ENCODE data around the gene RIC8B.
"Not testable (repeated sequence)": the region's sequence is repeated elsewhere in the genome, so short reads cannot be mapped to it uniquely, and the experiment has no call there.

RIC8B gene

DNA sequence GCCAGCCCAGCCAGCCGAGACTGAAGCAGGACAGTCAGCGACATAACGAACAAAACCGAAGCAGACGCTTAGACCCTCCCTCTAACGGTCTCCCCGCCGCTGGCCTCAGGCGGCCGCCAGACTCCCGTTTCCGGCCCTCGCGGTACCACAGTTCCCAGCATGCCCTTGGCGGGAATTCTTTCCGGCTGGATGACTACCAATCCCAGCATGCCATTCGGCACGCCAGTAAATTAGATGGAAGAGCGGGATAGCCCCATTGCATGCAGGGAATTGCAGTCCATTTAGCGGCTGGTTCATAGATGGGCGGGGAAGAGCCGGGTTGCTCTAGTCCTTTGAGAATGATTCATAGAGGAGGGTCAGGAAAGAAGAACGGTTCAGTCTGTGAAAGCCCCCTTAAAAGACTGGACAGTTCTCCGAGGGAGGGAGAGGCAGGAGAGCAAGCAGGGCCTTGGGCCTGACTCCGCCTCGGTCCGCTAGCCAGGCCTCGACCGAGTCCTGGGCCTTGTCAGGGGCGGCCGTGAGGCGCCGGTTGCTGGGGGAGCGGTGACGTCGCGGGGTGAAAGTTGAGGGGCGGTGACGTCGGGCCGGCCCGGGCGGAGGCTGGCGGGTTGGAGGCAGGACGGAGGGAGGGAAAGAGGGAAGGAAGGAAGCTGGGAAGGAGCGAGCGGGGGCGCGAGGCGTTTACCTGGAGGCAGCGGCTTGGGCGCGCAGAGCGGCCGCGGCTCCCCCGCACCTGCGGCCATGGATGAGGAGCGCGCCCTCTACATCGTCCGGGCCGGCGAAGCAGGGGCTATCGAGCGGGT lies at the start of gene RIC8B:
RIC8B (plus strand) TSS at position 678 of the 803 bp plus-strand sequence; CDS start at position 742, 64 bp downstream.
- DNase-seq, result peak; percentile 96

GRCh38 chr12:106724934-106725333 lies 49.5 kb upstream of the RIC8B start:
- DNase-seq, result no peak

DNA sequence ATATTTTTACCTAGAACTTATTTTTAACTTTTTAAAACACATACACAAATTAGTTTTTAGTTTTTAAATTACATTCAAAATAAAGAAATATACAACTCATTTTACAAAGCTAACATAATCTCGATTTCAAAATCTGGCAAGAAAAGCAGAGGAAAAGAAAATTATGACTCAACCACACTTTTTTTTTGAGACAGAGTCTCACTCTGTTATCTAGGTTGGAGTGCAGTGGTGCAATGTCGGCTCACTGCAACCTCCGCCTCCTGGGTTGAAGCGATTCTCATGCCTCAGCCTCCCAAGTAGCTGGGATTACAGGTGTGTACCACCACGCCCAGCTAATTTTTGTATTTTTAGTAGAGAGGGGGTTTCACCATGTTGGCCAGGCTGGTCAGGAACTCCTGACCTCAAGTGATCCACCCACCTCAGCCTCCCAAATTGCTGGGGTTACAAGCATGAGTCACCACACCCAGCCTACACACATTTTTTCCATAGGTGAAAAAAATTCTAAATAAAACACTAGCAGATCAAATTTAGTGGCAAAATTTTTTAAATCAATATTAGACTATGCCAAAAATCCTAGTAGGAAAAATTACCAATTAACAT lies 47.8 kb upstream of the RIC8B start:
- DNase-seq, result not testable (repeated sequence)

GRCh38 chr12:106729611-106730010 lies 44.9 kb upstream of the RIC8B start:
- no peak for DNase-seq

DNA sequence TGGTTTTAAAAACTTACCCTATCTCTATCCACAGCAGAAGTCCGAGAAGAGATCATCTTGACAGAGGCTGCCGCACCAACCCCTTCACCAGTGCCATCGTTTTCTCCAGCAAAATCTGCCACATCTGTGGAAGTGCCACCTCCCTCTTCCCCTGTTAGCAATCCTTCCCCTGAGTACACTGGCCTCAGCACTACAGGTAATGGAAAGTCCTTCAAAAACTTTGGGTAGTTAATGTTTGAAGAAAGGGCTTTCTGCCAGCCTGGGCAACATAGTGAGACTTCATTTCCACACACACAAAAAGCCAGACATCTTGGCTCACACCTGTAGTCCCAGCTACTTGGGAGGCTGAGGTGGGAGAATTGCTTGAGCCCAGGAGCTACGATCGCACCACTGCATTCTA lies 41.6 kb upstream of the RIC8B start:
- no peak for DNase-seq

GRCh38 chr12:106733660-106734059 lies 40.8 kb upstream of the RIC8B start:
- no peak for DNase-seq

GRCh38 chr12:106736051-106736957 lies 38.2 kb upstream of the RIC8B start:
- no peak for DNase-seq

- DNase-seq, result no peak
These were observed 35.2 kb upstream of the RIC8B start for GRCh38 chr12:106739318-106739717.

DNA sequence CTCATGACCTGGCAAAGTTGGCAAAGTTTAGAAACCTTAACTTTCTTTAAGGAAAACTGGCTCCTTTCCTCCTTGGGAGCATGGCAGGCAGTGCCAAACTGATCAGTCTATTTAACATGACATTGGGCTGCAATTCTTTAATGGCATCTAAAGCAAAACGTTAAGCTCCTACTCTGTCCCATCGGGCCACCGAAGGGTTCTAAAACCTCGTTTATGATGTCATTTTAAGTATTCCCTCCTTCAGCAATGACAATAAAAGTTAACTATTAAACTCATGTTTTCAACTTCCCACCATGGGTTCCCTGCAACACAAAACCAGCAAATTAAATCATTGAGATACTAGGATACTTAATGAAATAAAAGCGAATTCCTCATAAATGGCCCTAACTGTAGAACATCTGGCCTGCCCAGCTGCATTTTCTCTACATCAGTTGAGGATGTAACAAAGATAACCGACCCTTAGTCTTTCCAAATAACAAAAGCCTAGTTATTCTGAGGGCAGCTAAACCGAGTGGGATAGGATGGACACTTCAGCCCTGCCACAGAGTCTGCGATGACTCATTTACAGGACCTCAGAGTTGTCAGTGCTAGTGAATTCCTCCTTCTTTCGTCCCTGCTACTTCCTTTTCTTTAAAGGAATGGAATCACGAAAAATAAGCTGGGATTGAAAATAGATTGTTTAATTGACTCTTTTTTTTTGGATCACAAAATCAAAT lies 34.5 kb upstream of the RIC8B start:
- no peak for DNase-seq

DNA sequence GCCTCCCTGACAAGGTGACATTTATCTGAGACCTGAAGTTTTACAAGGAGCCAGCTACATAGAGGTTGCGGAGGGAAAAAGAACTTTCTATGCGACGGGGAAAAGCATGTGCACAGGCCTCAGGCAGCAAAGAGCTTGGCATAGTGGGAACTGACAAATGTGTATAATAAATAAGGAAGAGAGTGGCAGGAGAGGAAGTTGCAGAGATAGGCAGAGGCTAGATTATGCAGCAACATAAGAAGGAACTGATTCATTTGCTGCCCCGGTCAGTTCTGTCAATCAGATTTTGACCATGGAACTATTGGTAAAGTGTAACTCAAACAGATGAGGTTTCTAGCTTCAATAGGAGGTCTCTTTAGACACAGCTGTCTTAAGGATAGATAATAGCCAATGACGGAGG lies 33.7 kb upstream of the RIC8B start:
- no peak for DNase-seq

GRCh38 chr12:106741247-106741646 lies 33.2 kb upstream of the RIC8B start:
- DNase-seq, result no peak

DNA sequence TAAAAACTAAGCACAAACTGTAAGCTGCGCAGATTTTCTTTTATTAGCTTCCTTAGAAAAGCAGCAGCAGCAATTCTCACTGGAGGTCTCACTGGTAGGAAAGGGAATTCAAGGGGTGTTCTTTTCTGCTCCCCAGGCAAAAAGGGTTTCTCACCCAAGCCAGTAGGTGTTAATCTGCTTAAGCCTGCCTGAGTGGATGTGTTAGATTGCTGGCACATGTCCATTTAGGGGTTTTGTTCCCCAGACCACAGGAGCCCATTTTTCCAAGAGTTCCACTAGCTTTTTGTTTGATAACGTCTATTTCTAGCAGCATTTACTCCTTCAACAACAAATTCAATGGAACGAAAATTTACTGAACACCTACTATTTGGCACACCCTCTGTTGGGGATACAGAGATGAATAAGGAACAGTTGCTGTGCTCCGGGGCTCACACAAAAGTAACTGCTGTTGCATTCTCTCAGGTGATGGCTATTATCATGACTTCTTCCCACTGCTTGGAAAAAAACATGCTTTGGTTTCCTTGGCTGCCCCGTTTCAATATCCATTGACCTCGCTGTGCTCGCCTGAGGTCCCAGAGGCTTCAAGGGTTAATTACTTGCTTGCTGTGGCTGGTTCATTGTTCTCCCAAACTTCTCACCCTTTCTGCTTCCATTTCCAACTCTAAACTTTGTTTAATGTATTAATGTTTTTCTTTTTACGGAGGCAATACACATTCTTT lies 31.1 kb upstream of the RIC8B start:
- DNase-seq, result no peak

DNA sequence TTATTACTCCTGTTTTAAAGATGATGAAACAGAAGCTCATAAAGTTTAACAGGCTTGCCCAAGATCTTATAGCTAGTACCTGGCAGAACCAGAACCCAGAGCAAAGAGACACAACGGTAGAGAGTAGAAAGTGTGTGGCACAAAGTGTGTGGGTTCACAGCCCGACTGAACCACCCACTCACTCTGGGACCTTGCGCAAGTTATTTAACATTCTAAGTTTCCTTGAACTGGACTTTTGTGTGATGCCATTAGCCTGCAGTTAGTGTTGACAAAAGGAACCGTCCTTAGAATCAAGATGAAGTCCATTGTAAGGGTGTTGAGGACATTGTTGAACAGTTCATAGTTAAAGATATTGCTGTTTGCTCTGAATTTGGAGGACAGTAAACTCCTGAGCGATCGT lies 29.9 kb upstream of the RIC8B start:
- no peak for DNase-seq

DNA sequence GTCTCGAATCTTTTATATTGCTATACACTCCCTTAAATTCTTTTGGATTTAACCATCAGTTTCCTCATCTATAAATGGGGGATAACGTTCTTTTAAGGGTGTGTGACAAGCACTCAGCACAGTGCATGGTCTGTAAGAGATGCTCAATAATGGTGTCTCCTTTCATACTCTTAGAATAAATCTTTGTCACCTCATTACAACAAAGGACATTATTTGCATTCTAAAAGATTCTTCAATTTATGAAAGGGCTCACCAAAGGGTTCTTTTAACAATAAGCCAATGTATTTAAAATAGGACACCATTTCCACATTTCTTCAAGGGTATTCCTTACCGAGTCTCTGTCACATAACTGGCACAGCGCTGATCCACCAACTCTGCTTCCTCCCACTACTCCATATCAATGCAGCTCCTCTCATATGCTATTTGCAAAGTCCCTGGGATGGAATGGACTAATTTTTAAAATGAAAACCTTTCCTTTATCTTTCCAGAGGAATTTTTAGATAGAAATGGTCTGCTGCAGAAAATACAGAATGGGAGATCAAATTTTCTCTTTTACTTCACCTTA lies 29.2 kb upstream of the RIC8B start:
- no peak for DNase-seq

DNA sequence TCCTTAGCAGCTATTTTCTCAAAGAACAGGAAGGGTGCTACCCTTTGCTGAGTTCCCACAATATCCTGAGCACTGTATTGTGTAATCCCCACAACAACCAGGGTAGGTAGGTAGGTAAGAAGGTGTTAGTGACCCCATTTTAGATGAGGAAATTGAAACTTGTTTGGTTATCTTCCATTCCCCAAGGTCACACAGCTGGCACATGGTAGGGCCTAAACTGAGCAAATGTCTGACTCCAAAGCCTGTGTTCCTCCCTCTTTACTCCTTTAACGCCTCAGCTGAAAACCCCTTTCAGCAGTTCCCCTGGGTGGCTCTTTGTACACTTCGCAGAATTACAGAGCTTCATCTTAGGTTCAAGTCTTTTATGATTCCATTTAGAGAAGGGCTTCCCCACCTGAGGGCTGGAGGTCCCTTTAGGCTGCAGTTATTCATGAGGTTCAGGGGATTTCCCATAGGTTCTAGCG lies 26.5 kb upstream of the RIC8B start:
- no peak for DNase-seq

DNA sequence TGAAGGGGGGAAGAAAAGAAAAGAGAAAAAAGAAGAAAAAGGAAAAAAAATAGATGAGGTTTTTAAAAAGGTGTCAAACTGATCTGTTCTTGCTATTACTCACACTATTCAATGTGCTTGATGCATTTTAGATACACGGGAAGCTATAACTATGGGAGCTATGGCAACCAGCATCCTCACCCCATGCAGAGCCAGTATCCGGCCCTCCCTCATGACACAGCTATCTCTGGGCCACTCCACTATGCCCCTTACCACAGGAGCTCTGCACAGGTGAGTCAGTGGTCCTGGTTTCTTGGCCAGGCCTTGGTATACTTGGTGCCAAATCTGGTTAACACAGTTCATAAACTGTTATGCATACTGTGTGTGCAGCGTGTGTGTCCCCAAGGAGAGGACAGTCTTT lies 24.0 kb upstream of the RIC8B start:
- no peak for DNase-seq

GRCh38 chr12:106753526-106753925 lies 21.0 kb upstream of the RIC8B start:
- DNase-seq, result peak; percentile 42

DNA sequence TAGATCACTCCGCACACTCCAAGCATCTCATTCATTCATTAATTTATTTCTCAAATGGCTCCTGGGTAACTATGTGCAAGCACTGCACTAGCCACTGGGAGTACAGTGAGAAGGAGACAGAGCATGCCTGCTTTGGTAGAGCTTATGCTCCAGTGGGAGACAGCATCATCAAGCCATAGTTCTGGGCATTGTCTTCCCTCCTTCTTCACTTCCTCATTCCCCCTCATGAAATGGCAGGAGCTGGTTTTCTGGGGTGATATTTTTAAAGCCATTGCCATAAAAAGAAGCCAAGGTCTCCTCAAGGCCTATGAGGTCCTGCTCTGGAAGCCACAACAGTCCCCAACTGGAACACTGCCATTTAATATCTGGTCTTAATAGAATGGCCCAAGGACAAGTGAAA lies 20.2 kb upstream of the RIC8B start:
- DNase-seq, result no peak

DNA sequence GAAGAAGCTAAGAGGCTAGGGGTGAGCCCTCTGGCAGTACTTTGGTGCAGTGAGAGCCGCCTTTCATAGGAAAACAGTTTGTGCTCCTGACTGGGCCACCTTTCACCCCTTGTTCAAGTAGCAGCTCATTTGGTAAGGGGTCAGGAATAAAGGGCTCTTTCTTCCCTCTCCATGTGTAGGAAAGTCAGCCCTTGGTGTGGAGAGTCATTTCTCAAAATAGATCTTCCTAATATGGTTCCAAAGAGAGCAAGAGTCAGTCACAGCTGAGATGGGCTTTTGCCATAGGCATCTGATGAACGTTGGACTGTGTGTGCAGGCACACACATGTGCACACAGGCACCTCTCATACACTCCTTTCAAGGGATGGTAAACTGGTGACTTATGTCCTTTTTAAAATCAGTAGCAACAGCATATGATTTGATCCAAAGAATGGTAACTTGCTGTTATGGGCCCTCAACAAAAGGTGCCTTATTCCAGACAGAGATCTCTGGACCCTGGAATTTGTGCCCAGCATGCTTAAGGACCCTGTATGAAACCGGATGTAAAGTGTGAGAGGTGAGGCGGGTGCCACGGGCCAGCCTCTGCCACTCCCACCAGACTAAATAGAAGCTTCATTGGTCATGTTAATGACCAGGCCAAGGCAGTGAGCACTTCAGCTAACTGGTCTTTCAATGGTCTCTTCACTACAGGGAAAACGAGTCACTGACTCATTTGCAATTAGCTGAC lies 16.7 kb upstream of the RIC8B start:
- no peak for DNase-seq

DNA sequence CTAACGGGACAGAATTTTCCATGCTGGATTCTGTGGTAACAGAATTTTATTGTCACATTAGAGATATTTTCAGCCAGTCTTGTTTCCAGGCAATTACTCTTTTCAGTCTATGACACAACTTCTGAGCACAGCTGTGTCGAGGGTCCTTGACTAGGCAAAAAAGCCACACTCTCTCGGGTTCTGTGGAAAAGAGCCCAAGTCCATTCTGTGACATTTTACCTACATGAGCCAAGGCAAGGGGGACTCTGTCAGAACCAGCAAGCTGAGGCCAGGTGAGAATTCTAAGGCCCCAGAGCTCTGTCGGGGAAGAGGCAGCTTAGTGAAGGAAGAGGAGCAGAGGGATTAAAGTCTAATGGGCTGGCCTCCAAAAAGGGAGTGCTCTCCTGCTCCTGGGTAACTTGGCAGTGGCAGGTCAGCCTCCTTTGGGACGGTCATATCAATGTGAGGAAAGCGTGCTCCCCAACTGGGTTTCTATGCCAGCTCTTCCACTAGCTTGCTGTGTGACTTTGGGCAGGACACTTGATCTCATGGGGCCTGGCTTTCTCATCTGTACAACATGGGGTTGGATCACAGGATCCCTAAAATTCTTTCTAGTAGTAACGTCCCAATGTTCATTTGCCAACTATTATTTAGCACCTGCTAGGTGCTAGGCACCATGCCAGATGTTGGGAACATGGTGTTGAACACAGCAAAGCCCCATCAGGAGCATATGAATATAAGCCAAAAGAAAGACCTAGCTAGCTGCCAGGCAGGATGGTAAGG lies 16.0 kb upstream of the RIC8B start:
- no peak for DNase-seq
